Neural crest cell (in vitro differentiated cells): ENCODE results near the gene MRPL24. TPM values are rescaled to one million over a fixed set of nuclear protein-coding genes. Genes with fewer than 3 reads are reported as not detected.

ENCODE experiments used
- DNase-seq: peaks from one replicate; pipeline ENCODE4 v3.0.0; 2021; ENCODE audit warnings: low read depth, mixed read lengths, low spot score
- H3K27ac Mint-ChIP-seq: one replicate; pipeline ENCODE4 v1.8.0; 2021; ENCODE audit warnings: mild to moderate bottlenecking, mixed read lengths; ENCODE audit not compliant: unreplicated experiment
- H3K27me3 Mint-ChIP-seq: 2 replicates; pipeline ENCODE4 v1.8.0; 2021; ENCODE audit warnings: low read depth, mild to moderate bottlenecking, mixed read lengths
- H3K36me3 Mint-ChIP-seq: 2 replicates; pipeline ENCODE4 v1.8.0; 2021; ENCODE audit warnings: low read depth, mild to moderate bottlenecking, mixed read lengths
- H3K4me1 Mint-ChIP-seq: 2 replicates; pipeline ENCODE4 v1.8.0; 2021; ENCODE audit warnings: mixed read lengths
- H3K4me3 Mint-ChIP-seq: one replicate; pipeline ENCODE4 v1.8.0; 2021; ENCODE audit warnings: mild to moderate bottlenecking, mixed read lengths
- H3K9me3 Mint-ChIP-seq: 2 replicates; pipeline ENCODE4 v1.8.0; 2021; ENCODE audit warnings: mixed read lengths
- total RNA-seq: library from RNA; stranded (reverse); gene quantifications from 2 replicates; pipeline ENCODE4 v1.2.1, GENCODE V29; 2021
- TF ChIP-seq, protein P1 (sequence below): fragments of 200-600 bp; sonication (generic); conservative IDR thresholded peaks from 2 replicates; pipeline ENCODE4 v1.5.0; 2021; ENCODE audit warnings: antibody characterized with exemption, mild to moderate bottlenecking

The MRPL24 gene
- total RNA-seq, 1 donor from 2014 or later: 37.3 TPM

- H3K27ac Mint-ChIP-seq: no peak overlapping the region
- no peak for DNase-seq
- H3K36me3 Mint-ChIP-seq: no peaks in the 10 kb centered on the region
- TF ChIP-seq, protein P1, sequence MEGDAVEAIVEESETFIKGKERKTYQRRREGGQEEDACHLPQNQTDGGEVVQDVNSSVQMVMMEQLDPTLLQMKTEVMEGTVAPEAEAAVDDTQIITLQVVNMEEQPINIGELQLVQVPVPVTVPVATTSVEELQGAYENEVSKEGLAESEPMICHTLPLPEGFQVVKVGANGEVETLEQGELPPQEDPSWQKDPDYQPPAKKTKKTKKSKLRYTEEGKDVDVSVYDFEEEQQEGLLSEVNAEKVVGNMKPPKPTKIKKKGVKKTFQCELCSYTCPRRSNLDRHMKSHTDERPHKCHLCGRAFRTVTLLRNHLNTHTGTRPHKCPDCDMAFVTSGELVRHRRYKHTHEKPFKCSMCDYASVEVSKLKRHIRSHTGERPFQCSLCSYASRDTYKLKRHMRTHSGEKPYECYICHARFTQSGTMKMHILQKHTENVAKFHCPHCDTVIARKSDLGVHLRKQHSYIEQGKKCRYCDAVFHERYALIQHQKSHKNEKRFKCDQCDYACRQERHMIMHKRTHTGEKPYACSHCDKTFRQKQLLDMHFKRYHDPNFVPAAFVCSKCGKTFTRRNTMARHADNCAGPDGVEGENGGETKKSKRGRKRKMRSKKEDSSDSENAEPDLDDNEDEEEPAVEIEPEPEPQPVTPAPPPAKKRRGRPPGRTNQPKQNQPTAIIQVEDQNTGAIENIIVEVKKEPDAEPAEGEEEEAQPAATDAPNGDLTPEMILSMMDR: no peak
- H3K9me3 Mint-ChIP-seq: no peaks in the 10 kb centered on the region
- H3K4me3 Mint-ChIP-seq: no peak overlapping the region
- H3K27me3 Mint-ChIP-seq: no peaks in the 10 kb centered on the region
- peaks cover 11% of the 10 kb centered on the region for H3K4me1 Mint-ChIP-seq
Observed at GRCh38 chr1:156756355-156756754, 15.5 kb upstream of the MRPL24 start.

GRCh38 chr1:156755527-156755950, 14.7 kb upstream of the MRPL24 start:
- Mint-ChIP-seq H3K4me3 (peak overlapping the region; percentile 79), H3K27ac (no peak overlapping the region), H3K4me1 (peaks cover 14% of the 10 kb centered on the region), H3K9me3 (no peaks in the 10 kb centered on the region), H3K36me3 (peaks cover 2% of the 10 kb centered on the region), H3K27me3 (no peaks in the 10 kb centered on the region)
- no peak for DNase-seq
- TF ChIP-seq, protein P1: no peak

- Mint-ChIP-seq H3K27me3 (no peaks in the 10 kb centered on the region), H3K27ac (no peak overlapping the region), H3K9me3 (no peaks in the 10 kb centered on the region), H3K4me1 (peaks cover 27% of the 10 kb centered on the region), H3K4me3 (peak overlapping the region; percentile 79), H3K36me3 (peaks cover 3% of the 10 kb centered on the region)
- TF ChIP-seq, protein P1: no peak
- no peak for DNase-seq
Observed at GRCh38 chr1:156754219-156754618, 13.3 kb upstream of the MRPL24 start.

- Mint-ChIP-seq H3K4me1 (peaks cover 39% of the 10 kb centered on the region), H3K27me3 (no peaks in the 10 kb centered on the region), H3K4me3 (peak overlapping the region; percentile 99), H3K9me3 (no peaks in the 10 kb centered on the region), H3K36me3 (peaks cover 3% of the 10 kb centered on the region), H3K27ac (no peak overlapping the region)
- no peak for DNase-seq
- TF ChIP-seq, protein P1: no peak
Observed at GRCh38 chr1:156752843-156753482, 12.1 kb upstream of the MRPL24 start.

GRCh38 chr1:156751757-156752481, 11.0 kb upstream of the MRPL24 start:
- peak; percentile 90 for DNase-seq
- TF ChIP-seq, protein P1: no peak
- no peaks in the 10 kb centered on the region for H3K9me3 Mint-ChIP-seq
- peaks cover 48% of the 10 kb centered on the region for H3K4me1 Mint-ChIP-seq
- H3K27ac Mint-ChIP-seq: peak overlapping the region; percentile 99
- no peaks in the 10 kb centered on the region for H3K27me3 Mint-ChIP-seq
- peaks cover 3% of the 10 kb centered on the region for H3K36me3 Mint-ChIP-seq
- peak overlapping the region; percentile 99 for H3K4me3 Mint-ChIP-seq
